Endothelial cell of umbilical vein (primary cell): Measurements from ENCODE around the gene HDAC4. TPM values are rescaled to one million over a fixed set of nuclear protein-coding genes. Genes with fewer than 3 reads are reported as not detected.

Source experiments
- BruUV-seq: library from RNA; stranded (reverse); fragments of 400-500 nt; replicated peaks from 2 replicates; lab custom pipeline; 2021; lab: Mats Ljungman, UMichigan
- CTCF ChIA-PET: fragments of 300-600, 350-600 bp; sonication (Branson Sonifier 250); formaldehyde crosslinking; loops from one replicate; lab custom pipeline; 2021; ENCODE audit warnings: antibody characterized with exemption, inconsistent platforms; lab: Charles Lee
- POLR2A ChIA-PET: fragments of 300-600, 350-600 bp; sonication (Branson Sonifier 250); formaldehyde crosslinking; loops from one replicate; lab custom pipeline; 2021; ENCODE audit warnings: antibody characterized with exemption, inconsistent platforms; lab: Charles Lee
- DNase-seq: peaks from one replicate; pipeline ENCODE4 v3.0.0-alpha.2; 2011; ENCODE audit warnings: low read depth, low spot score
- FAIRE-seq: peaks from 2 replicates; lab custom pipeline; 2011; peaks lifted over from hg19 to GRCh38; lab: Jason Lieb, UNC
- H2AFZ ChIP-seq: 2 replicates; pipeline ENCODE4 v1.6.0; 2012; ENCODE audit warnings: low read depth, low read length, control low read depth, inconsistent platforms
- H3K27ac ChIP-seq: 2 replicates; pipeline ENCODE4 v1.5.1; 2011; ENCODE audit warnings: low read depth, mild to moderate bottlenecking, control low read depth, low read length, moderate library complexity; ENCODE audit not compliant: insufficient read depth
- H3K27me3 ChIP-seq, 2 experiments: 2 replicates each; pipeline versions ENCODE4 v1.6.0 to v1.6.1; 2011; ENCODE audit warnings: low read length in 2 of 2, mixed read lengths in 1 of 2; ENCODE audit not compliant: control insufficient read depth in 2 of 2, insufficient read depth in 2 of 2
- H3K36me3 ChIP-seq, 2 experiments: 2 replicates in 1 of 2; 3 replicates in 1 of 2; pipeline ENCODE4 v1.5.1; 2011; ENCODE audit warnings: low read length in 2 of 2, mild to moderate bottlenecking in 1 of 2, moderate library complexity in 1 of 2; ENCODE audit not compliant: control insufficient read depth in 2 of 2, insufficient read depth in 2 of 2; ENCODE audit errors: extremely low read depth in 1 of 2
- H3K4me1 ChIP-seq: 3 replicates; pipeline ENCODE4 v1.5.1; 2011; ENCODE audit warnings: mild to moderate bottlenecking, low read length; ENCODE audit not compliant: control insufficient read depth, insufficient read depth; ENCODE audit errors: extremely low read depth
- H3K4me2 ChIP-seq: 2 replicates; pipeline ENCODE4 v1.6.1; 2011; ENCODE audit warnings: low read length, control low read depth, mixed read lengths; ENCODE audit not compliant: insufficient read depth
- H3K4me3 ChIP-seq, 3 experiments: fragments of 200-600 bp in 1 of 3; sonication (generic), shearing (Covaris generic) in 1 of 3; replicated peaks in 1 of 3; 2 replicates each; pipeline ENCODE4 v1.5.1; 2011 to 2016; ENCODE audit warnings: control low read depth in 3 of 3, low read length in 3 of 3, mild to moderate bottlenecking in 2 of 3, inconsistent platforms in 1 of 3, low read depth in 1 of 3, moderate library complexity in 1 of 3; ENCODE audit not compliant: insufficient read depth in 1 of 3
- H3K79me2 ChIP-seq: 2 replicates; pipeline ENCODE4 v1.6.0; 2012; ENCODE audit warnings: low read length, inconsistent platforms; ENCODE audit not compliant: control insufficient read depth, insufficient read depth
- H3K9ac ChIP-seq: replicated peaks from 2 replicates; pipeline ENCODE3; 2011; ENCODE audit warnings: low read length, control low read depth; ENCODE audit not compliant: insufficient read depth; ENCODE audit errors: extremely low read depth
- H3K9me1 ChIP-seq: replicated peaks from 3 replicates; pipeline ENCODE4 v1.6.0; 2011; ENCODE audit warnings: mild to moderate bottlenecking, low read length; ENCODE audit not compliant: control insufficient read depth, insufficient read depth; ENCODE audit errors: extremely low read depth
- H3K9me3 ChIP-seq: replicated peaks from 2 replicates; pipeline ENCODE4 v1.5.1; 2012; ENCODE audit warnings: low read length, inconsistent platforms; ENCODE audit not compliant: control insufficient read depth, insufficient read depth
- H4K20me1 ChIP-seq: replicated peaks from 2 replicates; pipeline ENCODE3; 2011; ENCODE audit warnings: mild to moderate bottlenecking, low read length; ENCODE audit not compliant: control insufficient read depth, insufficient read depth; ENCODE audit errors: extremely low read depth
- CTCF ChIP-seq, 2 donors: IDR thresholded peaks; 1 replicate in 1 of 2; 2 replicates in 1 of 2; pipeline ENCODE4 v1.5.1; 2011; ENCODE audit warnings: low read length in 2 of 2, mild to moderate bottlenecking in 2 of 2, moderate library complexity in 2 of 2, control low read depth in 1 of 2, inconsistent platforms in 1 of 2, low read depth in 1 of 2; ENCODE audit not compliant: insufficient read depth in 1 of 2; ENCODE audit errors: extremely low read depth in 1 of 2
- EZH2 ChIP-seq: IDR thresholded peaks from 2 replicates; pipeline ENCODE4 v1.6.1; 2012; ENCODE audit warnings: borderline replicate concordance, low read depth, mild to moderate bottlenecking, moderate library complexity, low read length, inconsistent platforms; ENCODE audit not compliant: severe bottlenecking
- FOS ChIP-seq: IDR thresholded peaks from 2 replicates; pipeline ENCODE4 v1.6.1; 2011; ENCODE audit warnings: mild to moderate bottlenecking, low read length, moderate library complexity, borderline replicate concordance; ENCODE audit not compliant: insufficient read depth
- GATA2 ChIP-seq: IDR thresholded peaks from 2 replicates; pipeline ENCODE4 v1.7.0; 2011; ENCODE audit warnings: low read depth, mild to moderate bottlenecking, moderate library complexity, mixed read lengths, low read length; ENCODE audit not compliant: insufficient read length, insufficient read depth
- JUN ChIP-seq: IDR thresholded peaks from 2 replicates; pipeline ENCODE4 v1.6.1; 2011; ENCODE audit warnings: borderline replicate concordance, low read depth; ENCODE audit not compliant: insufficient read length, insufficient read depth
- MAX ChIP-seq: IDR thresholded peaks from 2 replicates; pipeline ENCODE4 v1.6.1; 2011; ENCODE audit not compliant: insufficient read depth, insufficient read length
- MYC ChIP-seq: IDR thresholded peaks from one replicate; pipeline ENCODE4 v1.6.1; 2011; ENCODE audit warnings: mild to moderate bottlenecking, low read depth, low read length
- POLR2A ChIP-seq: IDR thresholded peaks from 2 replicates; pipeline ENCODE4 v1.6.1; 2012; ENCODE audit warnings: low read depth, mild to moderate bottlenecking, control low read depth, low read length
- POLR2AphosphoS5 ChIP-seq: IDR thresholded peaks from 2 replicates; pipeline ENCODE4 v1.6.1; 2012; ENCODE audit warnings: low read depth, mild to moderate bottlenecking, control low read depth, low read length, moderate library complexity; ENCODE audit not compliant: insufficient read depth
- dilution Hi-C: fragments of 300-500 bp; cut with MboI; formaldehyde crosslinking; loops from one replicate; pipeline ENCODE4 v1.15.0; 2019; ENCODE audit warnings: low sequenced_read_pairs; ENCODE audit not compliant: extremely low pct_ligation_motif_present
- intact Hi-C: fragments of 100-400 bp; cut with micrococcal nuclease; formaldehyde crosslinking; loops from one replicate; pipeline ENCODE4 v1.10.0; 2022
- polyA plus RNA-seq, 4 experiments: library from polyadenylated mRNA; depleted of rRNA in 3 of 4; stranded (reverse) in 3 of 4; unstranded in 1 of 4; fragments of >200 nt; gene quantifications; 2 replicates each; pipeline versions ENCODE4 v1.2.1 to v1.2.3, GENCODE V29; 2011 to 2012; ENCODE audit warnings: missing spikeins in 1 of 4
- total RNA-seq: library from RNA; stranded (reverse); gene quantifications from 2 replicates; pipeline ENCODE4 v1.2.3, GENCODE V29; 2021

The HDAC4 gene
- total and polyA plus RNA-seq, 2 donors (not counting 3 experiments of a cell fraction or from before 2014, with no cell fraction given) = 13.4 to 33.0 TPM

GRCh38 chr2:239252393-239252792 lies 148.4 kb downstream of the HDAC4 start:
- no peak overlapping the region for H3K9ac ChIP-seq
- H3K4me3 ChIP-seq = no peak overlapping the region
- no peaks in the 10 kb centered on the region for H3K9me1 ChIP-seq
- intact Hi-C loops (no loop called here), dilution Hi-C loops (no loop called here)
- H3K79me2 ChIP-seq = no peaks in the 10 kb centered on the region
- no TSS peak for BruUV-seq
- no peak for DNase-seq
- POLR2A ChIA-PET = no interaction called here
- TF ChIP-seq POLR2A = no peak
- TF ChIP-seq POLR2AphosphoS5 = no peak
- TF ChIP-seq CTCF (IDR thresholded peaks at IDR 0.05; ENCODE audit: extremely low read depth in 1 of 2, insufficient read depth in 1 of 2, low read depth in 1 of 2, low read length in 2 of 2) = no peak
- peaks cover 10% of the 10 kb centered on the region for H3K4me1 ChIP-seq
- no peaks in the 10 kb centered on the region for H3K27me3 ChIP-seq
- no peak overlapping the region for H2AFZ ChIP-seq
- H3K36me3 ChIP-seq = no peaks in the 10 kb centered on the region
- no peak overlapping the region for H3K27ac ChIP-seq
- FAIRE-seq = no peak
- no peaks in the 10 kb centered on the region for H3K9me3 ChIP-seq
- no peak overlapping the region for H3K4me2 ChIP-seq
- CTCF ChIA-PET = interaction anchor here (0.8 to 2.0 kb wide), 4 partner anchors 18 to 149 kb away, joined by 3 to 4 read pairs (median 3); partner anchors contain the start of gene HDAC4
- H4K20me1 ChIP-seq = no peaks in the 10 kb centered on the region

GRCh38 chr2:239251971-239252370 lies 148.8 kb downstream of the HDAC4 start:
- intact Hi-C loops = no loop called here
- dilution Hi-C loops = no loop called here
- TF ChIP-seq EZH2 (no peak), CTCF (IDR thresholded peaks at IDR 0.05; ENCODE audit: extremely low read depth in 1 of 2, insufficient read depth in 1 of 2, low read depth in 1 of 2, low read length in 2 of 2) (no peak), FOS (no peak), JUN (no peak), POLR2A (no peak), MYC (no peak), POLR2AphosphoS5 (no peak), MAX (no peak), GATA2 (no peak)
- no peak overlapping the region for H3K4me3 ChIP-seq
- H3K27ac ChIP-seq = no peak overlapping the region
- ChIA-PET CTCF (interaction anchor here (1.4 to 2.0 kb wide), 2 partner anchors 17 to 21 kb away, joined by 3 to 4 read pairs; no protein-coding TSS in a partner anchor), POLR2A (no interaction called here)
- H3K9me1 ChIP-seq = no peaks in the 10 kb centered on the region
- H3K4me2 ChIP-seq = no peak overlapping the region
- no peaks in the 10 kb centered on the region for H3K79me2 ChIP-seq
- no peak for FAIRE-seq
- no peaks in the 10 kb centered on the region for H3K27me3 ChIP-seq
- no peaks in the 10 kb centered on the region for H4K20me1 ChIP-seq
- no peak overlapping the region for H3K9ac ChIP-seq
- peaks cover 7% of the 10 kb centered on the region for H3K4me1 ChIP-seq
- H2AFZ ChIP-seq = no peak overlapping the region
- no peaks in the 10 kb centered on the region for H3K36me3 ChIP-seq
- no peak for DNase-seq
- BruUV-seq = no TSS peak
- H3K9me3 ChIP-seq = no peaks in the 10 kb centered on the region
